ENCODE measurements around the gene SUMO1. TPM values are rescaled to one million over a fixed set of nuclear protein-coding genes. Genes with fewer than 3 reads are reported as not detected.
A peak's percentile ranks its signal among the peaks of the same experiment; 100 is the strongest.

The SUMO1 gene
- total RNA-seq, 4 donors from 2014 or later: 91.0 to 121 (median 102) TPM

Small RNA genes lying within 50 kb of the gene (small RNA-seq; reads per million reads assigned to genes)
- not detected for gene AC079354.2
- gene RF00575: not detected
- 265 reads per million, percentile 98 among the genes with 10 or more reads in this experiment for gene SNORD70

Other genes starting within 250 kb of the SUMO1 start
- gene FZD7, start 204.7 kb downstream of the SUMO1 start, total RNA-seq: 10 to 100 TPM; 10.1 to 23.6 (median 10.9) TPM
- gene KIAA2012, start 165.3 kb downstream of the SUMO1 start, total RNA-seq: not detected
- gene NOP58, start 27.2 kb upstream of the SUMO1 start, total RNA-seq: 100 to 1,000 TPM in 2 of 4 donors, 10 to 100 TPM in 2; 68.2 to 151 (median 90.3) TPM
- gene BMPR2, start 137.7 kb upstream of the SUMO1 start, total RNA-seq: 10 to 100 TPM; 50.1 to 67.0 (median 56.3) TPM